H9 (cell line): ENCODE data around the gene APCDD1L. TPM values are rescaled to one million over a fixed set of nuclear protein-coding genes. Genes with fewer than 3 reads are reported as not detected.

ENCODE experiments used
- DNase-seq: peaks from one replicate; pipeline ENCODE4 v3.0.0-alpha.2; 2017
- H2AFZ ChIP-seq: one replicate; pipeline ENCODE4 v1.6.1; 2013; ENCODE audit warnings: mild to moderate bottlenecking, low read length, control low read depth, moderate library complexity
- H2AK5ac ChIP-seq: 2 replicates; pipeline ENCODE4 v1.6.1; 2013; ENCODE audit warnings: low read length, control low read depth, mixed read lengths; ENCODE audit not compliant: insufficient read length
- H2BK120ac ChIP-seq: one replicate; pipeline ENCODE4 v1.6.1; 2013; ENCODE audit warnings: low read depth, mild to moderate bottlenecking, low read length, control low read depth, inconsistent platforms; ENCODE audit not compliant: poor library complexity, severe bottlenecking
- H2BK12ac ChIP-seq: 2 replicates; pipeline ENCODE4 v1.6.1; 2013; ENCODE audit warnings: low read length, control low read depth, mixed read lengths, low read depth; ENCODE audit not compliant: insufficient read length
- H2BK15ac ChIP-seq: 2 replicates; pipeline ENCODE4 v1.6.1; 2013; ENCODE audit warnings: low read depth, low read length, control low read depth
- H2BK20ac ChIP-seq: one replicate; pipeline ENCODE4 v1.6.1; 2013; ENCODE audit warnings: low read depth, mild to moderate bottlenecking, low read length, control low read depth, inconsistent platforms; ENCODE audit not compliant: poor library complexity, severe bottlenecking
- H2BK5ac ChIP-seq: 2 replicates; pipeline ENCODE4 v1.6.1; 2013; ENCODE audit warnings: low read length, control low read depth, mixed read lengths; ENCODE audit not compliant: insufficient read length
- H3K14ac ChIP-seq: 2 replicates; pipeline ENCODE4 v1.6.1; 2013; ENCODE audit warnings: low read length, control low read depth; ENCODE audit not compliant: insufficient read depth
- H3K18ac ChIP-seq: 2 replicates; pipeline ENCODE4 v1.6.1; 2013; ENCODE audit warnings: low read depth, mild to moderate bottlenecking, mixed read lengths, low read length, control low read depth; ENCODE audit not compliant: insufficient read length
- H3K23ac ChIP-seq: 2 replicates; pipeline ENCODE4 v1.6.1; 2013; ENCODE audit warnings: low read length, control low read depth, mixed read lengths, low read depth; ENCODE audit not compliant: insufficient read length
- H3K23me2 ChIP-seq: 2 replicates; pipeline ENCODE4 v1.6.1; 2013; ENCODE audit warnings: low read depth, mild to moderate bottlenecking, mixed read lengths, low read length, control low read depth; ENCODE audit not compliant: insufficient read length, poor library complexity, severe bottlenecking
- H3K27ac ChIP-seq: 2 replicates; pipeline ENCODE4 v1.5.1; 2013; ENCODE audit warnings: low read length, control low read depth, mixed read lengths, low read depth; ENCODE audit not compliant: insufficient read length
- H3K27me3 ChIP-seq: 2 replicates; pipeline ENCODE4 v1.6.1; 2013; ENCODE audit warnings: low read length, control low read depth, inconsistent platforms; ENCODE audit not compliant: insufficient read depth
- H3K4ac ChIP-seq: 2 replicates; pipeline ENCODE4 v1.6.1; 2013; ENCODE audit warnings: low read depth, mild to moderate bottlenecking, control low read depth, inconsistent platforms, low read length, moderate library complexity
- H3K4me1 ChIP-seq: 2 replicates; pipeline ENCODE4 v1.6.1; 2013; ENCODE audit warnings: low read length, control low read depth, inconsistent platforms; ENCODE audit not compliant: insufficient read depth
- H3K4me2 ChIP-seq: 2 replicates; pipeline ENCODE4 v1.6.1; 2013; ENCODE audit warnings: low read length, control low read depth, mixed read lengths; ENCODE audit not compliant: insufficient read length, insufficient read depth
- H3K56ac ChIP-seq: 2 replicates; pipeline ENCODE4 v1.6.1; 2013; ENCODE audit warnings: low read depth, mild to moderate bottlenecking, mixed read lengths, low read length, control low read depth; ENCODE audit not compliant: insufficient read length
- H3K79me1 ChIP-seq: 2 replicates; pipeline ENCODE4 v1.6.1; 2013; ENCODE audit warnings: low read depth, mild to moderate bottlenecking, moderate library complexity, low read length, control low read depth, inconsistent platforms; ENCODE audit not compliant: insufficient read depth, poor library complexity, severe bottlenecking
- H3K79me2 ChIP-seq: 2 replicates; pipeline ENCODE4 v1.6.1; 2013; ENCODE audit warnings: low read length, control low read depth, inconsistent platforms; ENCODE audit not compliant: insufficient read depth
- H3K9ac ChIP-seq: 2 replicates; pipeline ENCODE4 v1.6.1; 2013; ENCODE audit warnings: low read length, control low read depth, mixed read lengths; ENCODE audit not compliant: insufficient read length; ENCODE audit errors: extremely low read depth
- H3K9me3 ChIP-seq: one replicate; pipeline ENCODE4 v1.6.1; 2013; ENCODE audit warnings: low read depth, low read length, inconsistent platforms; ENCODE audit not compliant: control insufficient read depth
- H3T11ph ChIP-seq: one replicate; pipeline ENCODE4 v1.6.1; 2013; ENCODE audit warnings: mild to moderate bottlenecking, low read length, control low read depth, inconsistent platforms
- H4K20me1 ChIP-seq: one replicate; pipeline ENCODE4 v1.6.1; 2013; ENCODE audit not compliant: control insufficient read depth, insufficient read length, insufficient read depth
- H4K5ac ChIP-seq: 2 replicates; pipeline ENCODE4 v1.6.1; 2013; ENCODE audit warnings: low read depth, mild to moderate bottlenecking, mixed read lengths, low read length, control low read depth; ENCODE audit not compliant: insufficient read length
- H4K8ac ChIP-seq: replicated peaks from 2 replicates; pipeline ENCODE4 v1.6.1; 2013; ENCODE audit warnings: low read length, control low read depth, mixed read lengths, low read depth; ENCODE audit not compliant: insufficient read length
- H4K91ac ChIP-seq: 2 replicates; pipeline ENCODE4 v1.6.1; 2013; ENCODE audit warnings: low read depth, mild to moderate bottlenecking, moderate library complexity, mixed read lengths, low read length, control low read depth; ENCODE audit not compliant: insufficient read length
- H3K27ac Mint-ChIP-seq, 3 experiments: 2 replicates in 2 of 3; 3 replicates in 1 of 3; pipeline ENCODE4 v1.8.0; 2020 to 2021; ENCODE audit warnings: mixed read lengths in 3 of 3, mild to moderate bottlenecking in 1 of 3, moderate library complexity in 1 of 3
- H3K27me3 Mint-ChIP-seq: 2 replicates; pipeline ENCODE4 v1.8.0; 2021; ENCODE audit warnings: low read depth, mild to moderate bottlenecking, moderate library complexity, mixed read lengths
- H3K36me3 Mint-ChIP-seq, 3 experiments: 2 replicates in 2 of 3; 3 replicates in 1 of 3; pipeline ENCODE4 v1.8.0; 2020 to 2021; ENCODE audit warnings: low read depth in 3 of 3, mixed read lengths in 3 of 3; ENCODE audit not compliant: insufficient read depth in 1 of 3
- H3K4me1 Mint-ChIP-seq, 2 experiments: 2 replicates each; pipeline ENCODE4 v1.8.0; 2020; ENCODE audit warnings: mixed read lengths in 2 of 2
- H3K4me3 Mint-ChIP-seq, 2 experiments: 2 replicates in 1 of 2; 3 replicates in 1 of 2; pipeline ENCODE4 v1.8.0; 2020 to 2021; ENCODE audit warnings: mild to moderate bottlenecking in 2 of 2, mixed read lengths in 2 of 2, moderate library complexity in 1 of 2
- H3K9me3 Mint-ChIP-seq, 2 experiments: 2 replicates in 1 of 2; 3 replicates in 1 of 2; pipeline ENCODE4 v1.8.0; 2020; ENCODE audit warnings: mild to moderate bottlenecking in 2 of 2, mixed read lengths in 2 of 2, moderate library complexity in 1 of 2
- CTCF ChIP-seq: fragments of 200-600 bp; sonication (generic); conservative IDR thresholded peaks from 3 replicates; pipeline ENCODE4 v1.8.0; 2021; ENCODE audit warnings: antibody characterized with exemption, mild to moderate bottlenecking
- WGBS: extraction: QIAGEN DNeasy Blood & Tissue Kit; methylation state at CpG from one replicate; pipeline ENCODE4 v1.1.7; 2013; ENCODE audit warnings: missing lambda C conversion rate, low lambda C conversion rate, mixed read lengths; ENCODE audit not compliant: insufficient read length; ENCODE audit errors: extremely low coverage; 5-methylcytosine and 5-hydroxymethylcytosine counted together
- total RNA-seq: library from RNA; stranded (reverse); gene quantifications from 2 replicates; pipeline ENCODE4 v1.2.1, GENCODE V29; 2021

The APCDD1L gene
- total RNA-seq, 1 experiment from 2014 or later, result 0.68 TPM

- Histone ChIP-seq H2BK12ac (no peak overlapping the region), H3K4me1 (peaks cover 20% of the 10 kb centered on the region), H3T11ph (no peak overlapping the region), H4K20me1 (no peaks in the 10 kb centered on the region), H3K79me2 (peaks cover 2% of the 10 kb centered on the region; the same call in 1 of the 2 replicates), H3K79me1 (no peaks in the 10 kb centered on the region), H3K4me2 (no peak overlapping the region), H2BK120ac (no peak overlapping the region), H3K23ac (no peak overlapping the region), H3K27ac (no peak overlapping the region), H3K9me3 (no peaks in the 10 kb centered on the region), H2AFZ (no peak overlapping the region), H3K18ac (no peak overlapping the region), H3K23me2 (no peaks in the 10 kb centered on the region), H2BK5ac (no peak overlapping the region), H2BK20ac (no peak overlapping the region), H3K14ac (no peak overlapping the region), H3K4ac (no peak overlapping the region), H3K56ac (no peak overlapping the region), H4K5ac (no peak overlapping the region), H2AK5ac (no peak overlapping the region), H2BK15ac (no peak overlapping the region), H4K8ac (no peak overlapping the region), H3K9ac (no peak overlapping the region), H4K91ac (no peak overlapping the region), H3K27me3 (no peaks in the 10 kb centered on the region)
- Mint-ChIP-seq H3K27me3 (no peaks in the 10 kb centered on the region), H3K36me3 (peaks cover 1 to 18% (median 13%) of the 10 kb centered on the region in 3 experiments; a peak in 5 of 7 replicates), H3K27ac (no peak overlapping the region; a peak in 1 of 7 replicates), H3K4me3 (no peak overlapping the region), H3K9me3 (no peaks in the 10 kb centered on the region), H3K4me1 (peaks cover 72 to 73% of the 10 kb centered on the region in 2 experiments)
- DNase-seq, result no peak
- no peak for TF ChIP-seq CTCF
- no CpG with 5 or more reads among the region's 5 CpGs for WGBS
These were observed 78.1 kb downstream of the APCDD1L start for GRCh38 chr20:58436868-58437645.
